NCI-H510A (cell line): Measurements from ENCODE around the gene NCAM1.

Experiments
- DNase-seq: peaks from one replicate; lab custom pipeline; 2025; lab: John Stamatoyannopoulos, UW

Gene NCAM1

DNA sequence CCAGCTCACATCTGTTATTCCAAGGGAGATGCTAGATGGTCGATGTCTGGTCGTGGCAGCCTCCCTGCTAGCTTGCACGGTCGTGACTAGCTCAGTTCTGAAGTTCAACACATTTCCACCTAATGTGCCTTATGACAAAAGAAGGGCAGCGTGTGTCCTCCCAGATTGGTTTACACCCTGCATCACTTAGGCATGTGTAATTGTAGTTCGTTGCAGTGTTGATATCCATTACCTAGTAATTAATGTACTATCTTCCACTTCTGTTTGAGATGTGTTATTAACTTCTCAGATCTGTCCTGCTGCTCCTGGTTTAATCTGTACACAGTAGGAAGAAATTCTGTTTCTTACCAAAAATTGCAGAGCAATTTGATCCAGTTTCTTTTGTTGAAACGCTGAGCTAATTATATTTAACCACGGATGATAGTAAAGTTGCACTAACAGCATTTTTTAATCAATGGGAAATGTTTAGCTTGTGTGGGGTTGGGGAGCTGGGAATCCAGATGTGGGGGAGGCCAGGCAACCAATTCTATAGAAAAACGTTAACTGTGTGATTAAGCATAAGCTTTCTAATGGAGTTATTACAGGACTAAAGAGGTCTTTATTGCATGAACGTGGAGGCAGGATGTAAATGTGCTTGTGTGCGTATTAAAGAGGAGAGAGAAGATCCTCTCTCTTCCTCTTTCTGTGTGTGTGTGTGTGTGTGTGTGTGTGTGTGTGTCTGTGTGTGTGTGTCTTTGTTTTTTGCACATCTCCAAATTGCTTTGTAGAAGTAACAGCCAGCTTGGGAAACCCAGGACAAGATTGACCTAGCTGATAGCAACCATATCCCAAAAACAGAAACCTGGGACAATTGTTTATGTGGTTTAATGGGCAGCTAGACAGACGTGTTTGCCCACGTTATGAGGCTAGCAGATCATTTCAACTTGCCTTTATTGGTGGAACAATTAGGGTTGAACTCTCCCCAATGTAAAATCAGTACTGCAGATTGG, 207.4 kb downstream of the NCAM1 start:
- no peak for DNase-seq

DNA sequence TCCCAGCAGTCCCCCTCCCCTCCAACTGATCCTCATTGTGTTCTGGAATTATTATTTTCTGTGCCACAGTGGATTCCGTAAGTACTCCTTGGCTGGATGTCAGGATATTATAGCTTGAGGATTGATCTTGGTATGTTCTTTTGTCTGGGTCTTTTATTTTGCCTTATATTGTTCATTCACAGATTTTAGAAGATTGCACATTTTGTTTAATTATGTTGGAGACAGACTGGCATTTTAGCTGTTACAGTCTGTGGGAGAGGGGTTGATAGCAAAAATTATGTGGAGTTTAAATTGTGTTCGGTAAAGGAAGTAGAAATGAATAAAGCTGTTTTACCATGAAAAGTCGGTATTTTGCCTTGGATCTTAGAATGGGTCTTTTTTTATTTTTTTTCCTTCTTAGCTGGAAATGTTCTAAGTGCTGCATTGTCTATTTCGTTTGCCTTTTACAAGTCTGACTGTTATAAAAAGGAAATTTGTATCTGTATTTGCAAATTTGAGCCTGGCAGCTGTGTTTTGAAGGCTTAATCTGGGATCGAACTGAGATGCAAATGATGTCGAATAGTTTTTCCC, 211.2 kb downstream of the NCAM1 start:
- DNase-seq = no peak

DNA sequence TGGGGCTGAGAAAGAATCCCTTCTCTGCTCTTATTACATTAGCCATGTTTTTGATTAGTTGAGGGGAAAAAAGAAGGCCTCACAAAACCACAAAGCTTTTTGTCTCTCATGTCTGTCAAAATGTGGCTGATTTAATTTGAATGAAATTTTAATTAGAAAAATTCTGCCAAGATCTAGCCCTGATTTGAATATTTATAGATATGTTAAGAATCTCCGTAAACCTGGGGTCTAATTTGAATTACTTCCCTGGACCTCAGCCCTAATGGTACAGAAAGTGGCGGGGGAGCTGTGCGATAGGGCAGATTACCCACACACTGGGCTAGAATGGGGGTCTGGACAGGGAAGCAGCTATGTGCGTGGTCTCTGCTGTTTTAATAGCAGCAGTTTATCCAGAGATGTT, 211.9 kb downstream of the NCAM1 start:
- no peak for DNase-seq

DNA sequence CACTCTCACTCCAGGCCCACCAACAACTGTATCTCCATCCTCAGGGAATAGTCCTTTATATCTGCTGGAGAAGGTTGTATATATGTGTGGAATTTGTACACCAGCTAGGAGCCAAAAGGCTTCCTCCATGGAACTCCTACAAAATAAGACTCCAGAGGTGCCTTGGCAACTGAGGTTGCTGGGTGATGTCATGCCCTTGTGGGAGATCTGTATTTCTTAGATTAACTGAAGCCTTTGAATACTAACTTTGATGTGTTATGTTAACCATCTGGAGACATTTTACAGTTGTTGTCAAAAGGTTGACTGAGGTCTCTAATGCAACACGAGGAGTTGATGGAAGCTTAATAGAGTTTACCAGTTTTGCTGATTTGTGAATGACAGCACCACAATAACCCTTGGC, 213.7 kb downstream of the NCAM1 start:
- no peak for DNase-seq

DNA sequence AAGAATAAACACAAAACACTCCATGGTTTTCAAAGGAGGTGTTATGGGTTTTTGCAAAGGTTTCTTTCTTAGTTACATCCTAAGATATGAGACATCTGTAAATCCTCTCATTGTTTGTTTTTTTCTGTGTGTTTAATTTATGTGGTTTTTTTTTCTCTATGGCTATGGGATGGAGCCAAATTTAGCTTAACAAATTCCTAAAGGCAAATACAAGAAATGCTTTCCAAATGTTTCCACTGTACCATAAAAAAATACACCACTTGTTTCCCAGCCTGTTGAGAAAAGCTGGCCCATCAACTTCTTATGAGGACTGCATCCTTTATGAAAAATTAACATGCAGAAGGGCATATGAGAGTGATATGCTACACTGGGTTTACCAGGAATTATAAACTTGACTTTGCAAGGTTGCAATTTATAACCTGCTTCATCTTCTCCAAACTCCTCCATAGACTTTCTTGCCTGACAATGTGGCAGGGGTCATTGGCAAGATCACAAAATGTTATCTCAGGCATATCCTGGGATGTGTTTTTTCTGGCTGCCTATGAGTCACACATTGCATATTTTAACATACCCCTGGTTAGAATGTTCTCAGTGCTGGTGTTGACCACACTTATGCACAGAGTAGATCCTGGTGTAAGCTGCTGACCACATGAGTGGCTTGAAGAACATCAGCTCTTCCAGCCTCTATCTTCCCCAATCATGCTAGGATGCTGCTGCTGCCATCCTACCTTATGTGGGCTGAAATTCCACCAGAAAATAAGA, 215.6 kb downstream of the NCAM1 start:
- DNase-seq = no peak

DNA sequence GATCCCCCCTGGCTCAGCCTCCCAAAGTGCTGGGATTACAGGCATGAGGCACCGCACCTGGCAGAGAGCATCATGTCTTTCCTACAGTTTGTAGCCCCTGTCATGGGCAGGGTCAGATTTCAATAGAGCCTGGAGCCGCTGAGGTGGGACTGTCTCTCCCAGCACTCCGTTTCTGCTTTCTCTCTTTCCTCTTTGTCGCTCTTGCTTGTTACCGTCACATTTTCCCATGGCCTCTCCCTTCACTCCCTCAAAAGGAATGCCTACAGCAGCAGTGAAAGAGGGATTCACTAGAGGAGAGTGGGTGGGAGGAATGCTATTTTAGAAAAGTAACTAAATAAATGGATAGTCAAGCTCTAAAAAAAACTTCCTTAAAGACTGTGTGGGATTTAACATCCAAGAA, 216.5 kb downstream of the NCAM1 start:
- no peak for DNase-seq

DNA sequence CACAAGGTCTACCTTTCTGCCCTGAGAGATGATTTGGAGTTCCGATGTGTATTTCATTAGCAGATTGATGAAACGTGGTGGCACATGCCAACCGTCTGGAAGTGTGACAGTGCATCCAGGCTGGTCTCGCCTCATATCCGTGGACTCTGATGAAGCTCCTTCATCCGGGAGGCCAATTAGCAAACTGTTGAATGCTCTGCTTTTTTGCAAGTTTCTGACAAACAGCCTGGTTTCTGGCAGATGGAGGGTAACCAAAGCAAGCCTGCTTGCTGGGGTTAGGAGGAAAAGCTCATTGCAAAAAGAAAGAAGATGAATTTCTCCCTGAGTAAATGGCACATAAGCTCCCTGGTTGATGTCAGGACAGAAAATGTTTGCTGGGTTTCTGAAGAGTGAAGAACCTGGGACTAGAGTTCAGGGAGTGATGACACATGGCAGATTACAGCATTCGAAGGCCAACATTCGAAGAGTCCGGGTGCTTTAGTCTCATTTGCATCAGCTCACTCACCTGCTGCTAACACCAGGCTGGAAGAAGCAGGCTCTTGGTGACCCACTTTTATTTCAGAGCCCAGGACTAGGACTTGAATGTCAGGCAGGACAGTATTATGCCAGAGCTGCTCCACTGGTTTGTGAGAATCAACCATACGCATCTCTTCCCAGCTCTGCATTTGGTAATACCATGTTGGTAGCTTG, 217.3 kb downstream of the NCAM1 start:
- DNase-seq = no peak

DNA sequence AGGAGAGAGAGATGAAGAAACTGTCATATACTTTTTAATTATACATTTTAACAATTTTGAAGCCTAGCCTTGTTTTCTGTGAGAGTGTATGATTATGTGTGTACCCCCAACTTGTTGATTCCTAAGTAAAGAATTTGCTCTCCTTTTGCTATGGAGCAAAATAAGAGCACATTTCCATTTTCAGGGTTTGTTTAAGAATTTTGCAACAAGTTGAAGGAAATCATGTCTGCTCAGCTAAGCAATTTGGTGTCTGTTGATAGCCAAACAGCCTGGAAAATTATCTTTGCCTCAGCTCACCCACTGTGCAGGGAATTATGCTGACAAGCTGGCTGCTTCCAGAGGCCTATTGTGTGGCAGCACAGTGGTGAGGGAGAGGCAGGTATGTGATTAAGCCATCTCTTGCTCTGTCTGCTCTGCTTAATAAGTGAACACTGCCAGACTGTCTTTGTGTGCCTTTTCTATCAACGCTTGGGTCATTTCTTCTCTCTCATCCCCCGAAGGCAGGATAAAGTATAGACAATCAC, 218.0 kb downstream of the NCAM1 start:
- no peak for DNase-seq

DNA sequence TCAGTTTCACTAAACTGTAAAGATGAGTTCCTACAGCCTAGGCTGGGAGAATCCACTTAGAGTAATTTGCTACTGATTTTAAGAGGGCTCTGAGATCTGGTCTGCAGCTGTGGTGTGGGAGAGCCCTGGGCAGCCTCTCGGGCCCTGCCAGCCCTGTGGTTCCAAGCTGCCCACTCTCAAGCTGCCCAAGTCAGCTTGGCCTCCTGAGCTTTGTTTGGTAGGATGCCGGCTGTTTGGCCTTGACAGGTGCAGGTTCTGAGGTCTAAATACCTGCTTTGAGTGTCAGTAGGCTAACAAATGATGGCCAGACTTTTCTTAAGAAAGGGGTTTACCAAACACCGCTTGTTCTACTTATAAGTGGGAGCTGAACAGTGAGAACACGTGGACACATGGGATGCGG, 219.9 kb downstream of the NCAM1 start:
- DNase-seq = no peak

DNA sequence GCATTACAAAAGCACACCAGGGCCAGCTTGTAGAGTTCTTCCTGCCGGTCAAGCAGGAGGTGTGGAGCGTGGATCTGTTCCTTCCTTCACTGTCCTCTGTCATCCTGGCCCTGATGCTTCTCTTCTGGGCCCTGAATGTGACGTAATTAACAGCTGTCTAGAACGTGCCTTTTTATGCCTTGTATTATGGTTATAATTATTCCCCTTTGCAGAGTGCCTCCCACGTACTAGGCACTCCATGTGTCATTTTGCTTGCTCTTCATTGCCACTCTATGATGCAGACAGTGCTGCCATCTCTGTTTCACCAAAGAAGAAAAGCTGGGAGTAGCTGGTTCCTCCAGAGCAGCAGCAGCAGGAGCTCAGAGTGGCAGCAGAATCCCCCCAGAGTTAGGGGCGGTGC, 221.1 kb downstream of the NCAM1 start:
- no peak for DNase-seq

DNA sequence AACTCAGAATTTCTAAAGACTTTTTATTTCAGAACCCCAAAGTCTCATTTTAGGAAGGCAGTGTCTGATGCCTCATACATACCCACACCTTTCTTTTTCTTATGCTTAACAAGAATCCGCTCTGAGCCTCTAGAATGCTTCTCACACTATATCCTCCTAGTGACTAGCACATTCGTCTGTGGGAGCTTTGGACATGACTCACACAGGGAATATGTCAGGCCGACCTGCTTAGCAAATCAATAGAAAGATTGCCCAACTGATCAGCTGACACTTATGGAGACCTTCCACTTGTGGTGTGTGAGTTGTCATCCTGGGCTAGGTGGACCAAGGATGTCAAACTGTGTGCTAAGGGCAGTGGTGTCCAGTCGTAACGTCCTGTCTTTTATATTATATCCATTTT, 223.3 kb downstream of the NCAM1 start:
- no peak for DNase-seq

DNA sequence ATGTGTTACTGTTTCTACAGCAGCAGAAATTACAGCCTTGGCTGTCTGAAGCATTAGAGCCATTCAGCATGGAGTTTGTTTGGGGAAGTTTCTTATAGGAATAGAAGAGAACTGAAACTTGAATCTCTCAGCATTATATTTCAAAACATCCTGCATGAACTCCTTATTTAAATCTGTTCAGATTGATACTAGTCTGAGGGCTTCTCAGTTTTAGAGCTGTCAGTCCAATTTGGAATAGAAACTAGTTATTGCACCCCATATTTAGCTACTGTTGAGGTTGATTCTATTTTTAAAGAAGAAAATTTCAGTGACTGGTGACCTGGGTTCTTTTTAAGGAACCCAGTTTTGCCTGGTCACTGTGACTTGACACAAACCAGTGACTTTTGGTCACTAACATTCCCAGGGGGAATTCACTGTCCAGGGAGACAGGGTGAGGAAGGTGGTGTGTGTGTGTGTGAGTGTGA, 227.2 kb downstream of the NCAM1 start:
- DNase-seq = no peak

DNA sequence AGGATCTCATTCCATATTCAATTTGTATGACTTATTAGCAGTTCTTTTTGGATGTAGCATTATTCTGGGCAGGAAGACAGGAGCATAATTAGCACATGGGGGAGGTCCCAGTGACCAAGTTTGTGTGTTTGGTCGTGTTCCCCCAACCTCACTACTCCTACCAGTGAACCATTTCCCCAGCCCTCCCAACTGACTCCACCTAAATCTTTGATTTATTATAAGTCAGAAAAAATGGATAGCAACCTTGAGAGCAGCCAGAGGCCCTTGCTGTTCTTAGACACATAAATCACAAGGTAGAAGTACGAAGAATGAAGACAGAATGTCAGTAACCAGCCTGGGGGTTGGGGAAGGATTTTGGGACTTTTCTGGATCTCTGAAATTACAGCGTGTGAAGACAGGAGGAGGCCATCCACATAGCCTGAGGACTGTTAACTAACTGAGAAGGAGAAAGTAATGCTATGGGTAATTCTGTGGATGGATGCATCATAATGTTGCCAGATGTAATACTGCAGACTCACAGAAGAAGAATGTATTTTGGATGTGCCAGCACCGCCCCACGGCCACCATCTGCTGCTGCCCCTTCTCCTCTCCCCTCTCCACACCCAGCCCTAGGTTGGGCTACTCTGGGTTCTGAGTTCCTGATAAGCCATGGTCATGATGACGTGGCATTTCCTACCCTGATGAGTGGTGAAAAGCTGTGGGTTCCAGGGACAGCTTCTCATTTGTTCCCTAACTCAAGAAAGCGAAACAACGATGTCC, 228.9 kb downstream of the NCAM1 start:
- DNase-seq = no peak

DNA sequence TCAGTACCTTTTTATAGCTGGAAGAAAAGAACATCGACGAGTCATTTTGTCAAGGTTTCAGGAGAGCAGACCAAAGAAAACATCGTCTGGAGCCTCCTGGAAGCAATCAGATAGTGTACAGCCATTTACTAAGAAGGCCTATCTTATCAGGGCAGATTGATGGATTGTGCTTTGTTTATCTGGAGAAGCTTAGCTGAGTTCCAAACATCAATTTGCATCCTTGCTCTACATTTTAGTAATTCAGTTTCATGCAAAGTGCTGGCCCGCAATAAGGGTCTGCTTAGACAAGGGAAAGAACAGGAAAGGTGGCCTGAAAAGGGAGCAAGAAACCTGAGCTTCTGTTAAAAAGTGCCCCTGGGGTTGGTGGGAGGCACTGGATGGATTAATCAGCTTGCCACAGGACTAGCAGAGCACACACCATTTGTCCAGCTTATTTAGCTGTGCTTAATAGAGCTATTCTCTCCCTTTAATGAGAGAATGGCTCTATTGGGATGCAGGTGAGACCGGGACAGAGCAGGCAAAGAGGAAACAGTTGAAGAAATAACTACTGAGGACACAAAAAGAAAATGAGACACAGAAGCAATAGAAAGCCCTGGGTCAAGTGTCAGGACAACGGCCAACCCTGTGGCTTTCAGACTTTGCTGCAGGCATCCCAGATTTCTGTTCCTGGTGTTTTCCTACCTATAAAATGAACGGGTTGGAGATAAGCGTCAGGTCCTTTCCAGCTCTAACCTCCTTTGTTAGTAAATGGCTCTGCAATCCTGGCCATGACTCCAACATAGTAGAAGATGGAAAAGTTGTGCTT, 231.1 kb downstream of the NCAM1 start:
- DNase-seq = no peak

DNA sequence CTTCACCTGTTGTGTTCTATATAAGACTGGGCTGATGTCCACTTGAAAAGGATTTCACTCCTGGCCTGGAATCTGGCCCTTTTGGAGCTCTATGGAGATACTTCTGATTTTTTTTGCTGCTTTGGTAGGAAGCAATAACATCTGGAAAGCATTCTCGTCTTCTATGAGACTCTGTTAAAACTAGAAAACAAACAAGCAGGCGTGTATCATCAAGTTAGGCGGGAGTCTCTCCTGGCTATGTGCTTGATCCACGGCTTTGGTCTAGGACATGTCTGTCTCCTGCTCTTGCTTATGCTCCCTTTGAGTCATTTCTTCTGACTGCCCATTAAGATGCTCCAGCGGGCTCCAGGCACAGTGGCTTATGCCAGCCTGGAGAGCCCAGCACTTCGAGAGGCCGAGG, 231.8 kb downstream of the NCAM1 start:
- no peak for DNase-seq

DNA sequence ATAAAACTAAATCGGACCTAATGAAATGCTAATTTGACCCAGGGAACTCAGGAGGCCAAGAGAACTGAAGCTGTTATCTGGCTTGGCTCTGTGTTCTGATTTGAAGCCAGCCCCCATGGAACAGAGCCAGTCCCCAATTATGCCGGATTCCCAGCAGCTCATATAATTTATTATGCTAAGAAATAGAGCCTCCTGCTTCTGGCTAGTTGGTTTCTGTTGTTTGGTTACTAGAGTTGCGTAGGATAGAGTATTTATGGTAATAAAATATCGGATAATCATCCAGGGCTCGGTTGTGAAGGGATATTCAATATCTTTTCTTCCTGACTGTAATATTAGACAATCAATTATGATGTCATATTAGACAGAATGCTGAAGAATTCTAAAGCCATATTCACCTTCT, 232.7 kb downstream of the NCAM1 start:
- no peak for DNase-seq

DNA sequence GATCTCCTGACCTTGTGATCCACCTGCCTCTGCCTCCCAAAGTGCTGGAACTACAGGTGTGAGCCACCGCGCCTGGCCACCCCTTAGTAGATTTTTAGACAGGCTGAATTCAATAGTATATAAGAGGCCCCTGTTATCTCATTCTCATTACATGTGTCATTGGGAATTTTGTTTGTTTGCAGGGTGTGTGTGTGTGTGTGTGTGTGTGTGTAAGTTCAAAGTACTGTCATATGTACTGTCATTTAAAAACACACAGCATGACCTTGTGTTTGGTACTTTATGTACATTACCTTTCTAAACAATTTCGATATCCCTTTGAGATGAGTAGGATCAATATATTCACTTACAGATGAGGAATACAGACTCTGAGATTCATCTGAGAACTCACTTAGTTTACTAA, 234.5 kb downstream of the NCAM1 start:
- DNase-seq = no peak

DNA sequence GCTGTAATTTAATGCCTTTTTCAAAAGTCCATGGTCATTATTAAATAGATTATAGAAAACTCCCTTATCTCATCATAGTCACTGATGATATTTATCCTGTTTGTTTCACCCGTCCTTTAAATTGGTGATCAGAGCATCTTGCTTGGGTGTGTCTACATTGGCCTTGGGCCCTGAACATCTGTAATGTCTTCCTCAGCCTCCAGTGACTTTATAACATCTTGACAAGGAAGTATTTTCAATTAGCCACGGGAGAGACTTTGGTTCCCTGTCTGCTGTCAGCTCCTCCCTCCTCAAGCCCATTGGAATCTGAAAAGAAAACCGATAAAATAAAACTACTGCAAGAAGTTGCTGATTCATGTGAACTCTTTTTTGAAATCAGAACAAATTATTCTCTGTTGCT, 236.2 kb downstream of the NCAM1 start:
- no peak for DNase-seq

DNA sequence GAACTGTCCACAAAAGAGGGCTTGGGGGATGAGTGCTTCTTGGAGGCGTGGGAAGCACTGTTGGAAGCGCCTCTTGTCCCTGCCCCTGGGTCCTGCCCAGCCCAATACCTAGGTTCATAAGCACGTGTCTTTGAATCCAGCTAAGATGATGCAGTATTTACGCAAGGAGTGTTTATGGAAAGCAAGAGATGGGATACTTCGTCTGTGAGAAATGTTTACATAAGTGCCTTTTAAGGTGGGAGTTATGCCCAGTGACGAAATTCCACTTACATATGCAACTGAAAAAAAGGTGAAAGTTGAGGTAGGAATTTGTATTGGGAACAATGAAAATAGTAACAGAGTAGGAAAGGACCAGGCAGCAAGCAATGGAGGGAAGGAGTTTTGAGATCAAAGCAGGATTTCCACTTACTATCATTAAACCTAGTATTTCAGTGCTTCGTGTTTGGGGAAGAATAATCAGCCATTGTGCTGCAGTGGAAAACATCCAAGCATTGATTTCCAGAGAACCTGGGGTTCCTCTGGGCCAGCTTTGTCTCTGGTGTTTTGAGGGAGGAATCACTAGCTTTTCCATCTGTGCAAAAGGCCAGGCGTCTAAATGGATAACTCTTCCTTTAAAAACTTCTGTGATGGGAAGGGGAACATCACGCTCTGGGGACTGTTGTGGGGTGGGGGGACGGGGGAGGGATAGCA, 237.9 kb downstream of the NCAM1 start:
- no peak for DNase-seq

DNA sequence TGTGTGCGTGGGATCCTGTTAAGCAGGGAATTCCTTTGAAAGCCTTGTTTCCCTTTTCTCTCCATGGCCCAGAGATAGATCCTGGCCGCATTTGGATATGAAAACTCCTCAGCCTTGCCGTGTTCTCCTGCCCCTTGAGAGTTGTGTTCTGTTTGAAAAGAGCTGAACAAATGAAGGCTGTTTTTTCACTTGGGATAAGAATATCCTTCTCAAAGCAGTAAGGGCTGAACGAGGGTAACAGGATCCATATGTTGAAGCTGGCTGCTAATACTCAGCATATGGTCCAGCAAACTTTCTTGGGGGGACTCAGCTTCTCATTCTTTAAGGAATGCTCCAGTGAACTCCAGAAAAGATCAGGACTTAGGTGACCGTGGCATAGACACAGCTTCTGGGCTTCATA, 238.6 kb downstream of the NCAM1 start:
- no peak for DNase-seq
